T-helper 9 cell (primary cell): Measurements from ENCODE around the gene GPR25.

Experiments used
- DNase-seq: peaks from one replicate; pipeline ENCODE4 v3.0.0-alpha.2; 2020
- total RNA-seq, 2 donors: gene quantifications; one replicate each; lab custom pipeline; 2026; lab: John Stamatoyannopoulos, UW

Gene GPR25
- 4.1 to 8.7 reads per million in 2 donors for total RNA-seq

GRCh38 chr1:200872446-200873115 is at the start of gene GPR25:
Gene GPR25, plus strand, starts transcription at chr1:200872981. Its CDS starts 57 bp downstream, at chr1:200873038.
- no peak for DNase-seq

GRCh38 chr1:200831091-200831490 is 41.7 kb upstream of the GPR25 start:
- no peak for DNase-seq

- no peak for DNase-seq
Measured at GRCh38 chr1:200834383-200834782, 38.4 kb upstream of the GPR25 start.

- DNase-seq, result no peak
Measured at GRCh38 chr1:200836213-200836612, 36.6 kb upstream of the GPR25 start.

GRCh38 chr1:200837931-200838571 is 34.7 kb upstream of the GPR25 start:
- no peak for DNase-seq

- DNase-seq, result no peak
Measured at GRCh38 chr1:200838676-200839445, 33.9 kb upstream of the GPR25 start.

GRCh38 chr1:200845360-200845759 is 27.4 kb upstream of the GPR25 start:
- DNase-seq, result no peak

GRCh38 chr1:200846398-200846797 is 26.4 kb upstream of the GPR25 start:
- no peak for DNase-seq

GRCh38 chr1:200849430-200849829 is 23.4 kb upstream of the GPR25 start:
- DNase-seq, result no peak

GRCh38 chr1:200850554-200850953 is 22.2 kb upstream of the GPR25 start:
- no peak for DNase-seq

GRCh38 chr1:200856716-200857357 is 15.9 kb upstream of the GPR25 start:
- no peak for DNase-seq

GRCh38 chr1:200857804-200858203 is 15.0 kb upstream of the GPR25 start:
- no peak for DNase-seq

GRCh38 chr1:200861937-200862647 is 10.7 kb upstream of the GPR25 start:
- DNase-seq, result no peak

GRCh38 chr1:200862713-200863415 is 9.9 kb upstream of the GPR25 start:
- DNase-seq, result no peak

GRCh38 chr1:200866116-200866515 is 6.7 kb upstream of the GPR25 start:
- DNase-seq, result no peak

GRCh38 chr1:200866521-200866920 is 6.3 kb upstream of the GPR25 start:
- DNase-seq, result no peak

GRCh38 chr1:200867018-200867811 is 5.6 kb upstream of the GPR25 start:
- DNase-seq, result no peak

GRCh38 chr1:200869376-200869752 is 3.4 kb upstream of the GPR25 start:
- no peak for DNase-seq

- DNase-seq, result no peak
Measured at GRCh38 chr1:200869753-200870391, 2.9 kb upstream of the GPR25 start.

GRCh38 chr1:200873116-200873670 is 412 bp downstream of the GPR25 start:
- no peak for DNase-seq
